C4-2B (cell line): ENCODE data around the gene BRK1.
"Not testable (repeated sequence)": the region's sequence is repeated elsewhere in the genome, so short reads cannot be mapped to it uniquely, and the experiment has no call there.

Source experiments
- H3K27ac ChIP-seq: fragments of 450-650 bp; 2 replicates; pipeline ENCODE4 v1.5.1; 2017
- ZFX ChIP-seq: fragments of 450-650 bp; IDR thresholded peaks from 2 replicates; pipeline ENCODE4 v1.6.1; 2017
- TF ChIP-seq, protein P1 (sequence below): fragments of 450-650 bp; conservative IDR thresholded peaks from 2 replicates; pipeline ENCODE4 v1.5.1; 2017; ENCODE audit warnings: mild to moderate bottlenecking

The BRK1 gene

DNA sequence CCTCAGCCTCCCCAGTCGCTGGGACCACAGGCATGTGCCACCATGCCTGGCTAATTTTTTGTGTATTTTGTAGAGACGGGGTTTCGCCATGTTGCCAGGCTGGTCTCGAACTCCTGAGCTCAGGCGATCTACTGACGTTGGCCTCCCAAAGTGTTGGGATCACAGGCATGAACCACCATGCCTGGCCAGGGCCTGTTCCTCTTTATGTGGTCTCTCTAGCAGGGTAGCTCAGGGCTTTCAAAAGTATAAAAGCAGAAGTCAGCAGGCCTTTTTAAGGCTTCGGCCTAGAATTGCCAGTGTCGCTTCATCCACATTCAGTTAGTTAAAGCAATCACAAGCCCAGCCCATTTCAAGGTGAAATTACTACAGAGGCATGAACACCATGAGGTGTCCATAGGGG, 33.8 kb downstream of the BRK1 start:
- H3K27ac ChIP-seq = no peak overlapping the region
- TF ChIP-seq ZFX = no peak
- TF ChIP-seq, protein P1, sequence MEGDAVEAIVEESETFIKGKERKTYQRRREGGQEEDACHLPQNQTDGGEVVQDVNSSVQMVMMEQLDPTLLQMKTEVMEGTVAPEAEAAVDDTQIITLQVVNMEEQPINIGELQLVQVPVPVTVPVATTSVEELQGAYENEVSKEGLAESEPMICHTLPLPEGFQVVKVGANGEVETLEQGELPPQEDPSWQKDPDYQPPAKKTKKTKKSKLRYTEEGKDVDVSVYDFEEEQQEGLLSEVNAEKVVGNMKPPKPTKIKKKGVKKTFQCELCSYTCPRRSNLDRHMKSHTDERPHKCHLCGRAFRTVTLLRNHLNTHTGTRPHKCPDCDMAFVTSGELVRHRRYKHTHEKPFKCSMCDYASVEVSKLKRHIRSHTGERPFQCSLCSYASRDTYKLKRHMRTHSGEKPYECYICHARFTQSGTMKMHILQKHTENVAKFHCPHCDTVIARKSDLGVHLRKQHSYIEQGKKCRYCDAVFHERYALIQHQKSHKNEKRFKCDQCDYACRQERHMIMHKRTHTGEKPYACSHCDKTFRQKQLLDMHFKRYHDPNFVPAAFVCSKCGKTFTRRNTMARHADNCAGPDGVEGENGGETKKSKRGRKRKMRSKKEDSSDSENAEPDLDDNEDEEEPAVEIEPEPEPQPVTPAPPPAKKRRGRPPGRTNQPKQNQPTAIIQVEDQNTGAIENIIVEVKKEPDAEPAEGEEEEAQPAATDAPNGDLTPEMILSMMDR = no peak

DNA sequence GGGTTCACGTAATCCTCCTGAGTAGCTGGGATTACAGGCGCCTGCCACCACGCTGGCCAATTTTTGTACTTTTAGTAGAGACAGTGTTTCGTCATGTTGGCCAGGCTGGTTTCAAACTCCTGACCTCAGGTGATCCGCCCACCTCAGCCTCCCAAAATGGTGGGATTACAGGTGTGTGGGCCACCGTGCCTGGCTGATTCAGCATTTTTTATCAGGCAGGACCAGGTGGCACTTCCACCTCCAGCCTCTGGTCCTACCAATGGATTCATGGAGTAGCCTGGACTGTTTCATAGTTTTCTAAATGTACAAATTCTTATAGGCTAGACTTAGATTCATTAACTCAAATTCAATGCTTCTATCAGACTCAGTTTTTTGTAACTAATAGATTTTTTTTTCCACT, 35.5 kb downstream of the BRK1 start:
- TF ChIP-seq, protein P1 = no peak
- no peak for TF ChIP-seq ZFX
- no peak overlapping the region for H3K27ac ChIP-seq

DNA sequence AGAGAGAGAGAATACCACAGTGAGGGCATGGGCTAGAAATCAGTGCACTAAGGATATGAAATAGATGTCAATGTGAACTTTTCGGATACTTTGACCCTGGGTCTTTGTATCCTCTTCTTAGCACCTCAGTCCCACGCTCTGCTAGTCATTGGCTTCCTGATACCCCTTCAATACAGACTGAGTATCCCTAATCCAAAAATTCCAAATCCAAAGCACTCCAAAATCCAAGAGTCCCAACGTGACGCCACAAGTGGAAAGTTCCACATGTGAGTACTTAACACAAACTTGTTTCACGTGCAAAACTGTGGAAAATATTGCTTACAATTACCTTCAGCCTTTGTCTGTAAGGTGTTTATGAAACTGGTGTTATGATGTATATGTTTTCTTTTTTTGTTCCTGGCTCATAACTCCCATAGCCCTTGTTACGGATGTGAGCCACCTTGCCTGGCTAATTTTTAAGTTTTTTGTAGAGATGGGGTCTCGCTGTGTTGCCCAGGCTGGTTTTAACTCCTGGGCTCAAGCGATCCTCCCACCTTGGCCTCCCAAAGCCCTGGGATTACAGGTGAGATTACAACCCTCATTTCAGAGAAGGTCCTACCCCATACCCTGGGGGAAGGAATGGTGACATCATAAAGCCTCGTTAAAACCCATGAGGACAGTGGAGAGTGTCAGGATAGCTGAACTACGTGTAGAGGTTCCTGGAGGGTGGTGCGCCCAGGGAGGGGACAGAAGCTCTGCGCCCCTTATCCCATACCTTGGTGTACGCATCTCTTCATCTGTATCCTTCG, 39.1 kb downstream of the BRK1 start:
- TF ChIP-seq ZFX = no peak
- TF ChIP-seq, protein P1 = no peak
- H3K27ac ChIP-seq = no peak overlapping the region

DNA sequence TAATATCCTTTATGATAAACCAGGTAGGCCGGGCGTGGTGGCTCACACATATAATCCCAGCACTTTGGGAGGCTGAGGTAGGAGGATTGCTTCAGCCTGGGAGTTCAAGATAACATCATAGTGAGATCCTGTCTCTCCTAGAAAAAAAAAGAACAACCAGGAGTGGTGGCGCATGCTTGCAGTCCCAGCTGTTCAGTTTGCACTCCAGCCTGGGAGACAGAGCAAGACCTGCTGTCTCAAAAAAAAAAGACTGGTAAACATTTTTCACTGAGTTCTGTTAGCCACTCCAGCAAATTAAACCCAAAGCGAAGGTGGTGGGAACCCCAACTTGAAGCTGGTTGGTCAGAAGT, 39.6 kb downstream of the BRK1 start:
- no peak overlapping the region for H3K27ac ChIP-seq
- TF ChIP-seq ZFX = no peak
- TF ChIP-seq, protein P1 = no peak

DNA sequence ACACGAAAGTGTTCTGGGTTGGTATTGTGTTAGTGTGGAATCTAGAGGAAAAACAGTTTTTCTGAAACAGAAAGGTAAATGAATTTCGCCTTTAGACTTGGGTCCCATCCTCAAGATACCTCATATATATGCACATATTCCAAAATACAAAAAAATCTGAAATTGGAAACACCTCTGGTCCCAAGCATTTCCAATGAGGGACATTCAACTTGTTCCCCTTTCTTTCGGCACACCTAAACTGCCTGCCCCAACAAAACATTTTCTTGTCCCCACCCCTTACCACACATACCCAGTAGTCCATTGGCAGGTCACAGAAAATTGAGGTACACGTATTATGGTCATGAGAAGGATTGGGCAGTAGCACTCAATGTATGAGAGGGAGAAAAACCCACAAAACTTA, 40.2 kb downstream of the BRK1 start:
- TF ChIP-seq ZFX = no peak
- TF ChIP-seq, protein P1 = no peak
- H3K27ac ChIP-seq = no peak overlapping the region

DNA sequence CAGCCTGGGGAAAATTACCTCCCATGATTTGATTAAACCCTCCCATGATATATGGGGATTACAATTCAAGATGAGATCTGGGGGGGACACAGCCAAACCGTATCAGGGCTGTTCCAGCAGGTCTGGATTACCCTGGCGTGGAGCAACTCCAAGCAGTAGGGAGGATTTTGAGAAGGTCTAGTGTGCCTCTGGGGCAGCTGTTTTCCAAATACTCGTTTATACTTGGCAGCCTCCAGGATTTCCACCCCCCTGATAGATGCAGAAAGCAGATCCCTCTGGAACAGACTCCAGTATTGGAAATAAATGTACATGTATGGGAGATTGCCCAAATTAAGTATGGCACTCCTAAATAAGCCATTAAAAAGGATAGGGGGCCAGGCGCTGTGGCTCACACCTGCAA, 41.6 kb downstream of the BRK1 start:
- no peak for TF ChIP-seq ZFX
- TF ChIP-seq, protein P1 = no peak
- H3K27ac ChIP-seq = no peak overlapping the region

DNA sequence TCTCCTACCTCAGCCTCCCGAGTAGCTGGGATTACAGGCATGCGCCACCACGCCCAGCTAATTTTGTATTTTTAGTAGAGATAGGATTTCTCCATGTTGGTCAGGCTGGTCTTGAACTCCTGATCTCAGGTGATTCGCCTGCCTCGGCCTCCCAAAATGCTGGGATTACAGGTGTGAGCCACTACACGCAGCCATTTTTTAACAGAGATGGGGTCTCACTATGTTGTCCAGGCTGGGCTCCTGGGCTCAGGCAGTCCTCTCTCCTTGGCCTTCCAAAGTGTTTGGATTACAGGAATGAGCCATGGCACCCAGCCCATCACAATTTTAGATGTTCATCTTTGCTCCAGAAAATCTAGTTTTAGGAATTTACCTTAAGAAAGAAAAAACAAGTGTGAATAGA, 43.1 kb downstream of the BRK1 start:
- not testable (repeated sequence) for H3K27ac ChIP-seq

DNA sequence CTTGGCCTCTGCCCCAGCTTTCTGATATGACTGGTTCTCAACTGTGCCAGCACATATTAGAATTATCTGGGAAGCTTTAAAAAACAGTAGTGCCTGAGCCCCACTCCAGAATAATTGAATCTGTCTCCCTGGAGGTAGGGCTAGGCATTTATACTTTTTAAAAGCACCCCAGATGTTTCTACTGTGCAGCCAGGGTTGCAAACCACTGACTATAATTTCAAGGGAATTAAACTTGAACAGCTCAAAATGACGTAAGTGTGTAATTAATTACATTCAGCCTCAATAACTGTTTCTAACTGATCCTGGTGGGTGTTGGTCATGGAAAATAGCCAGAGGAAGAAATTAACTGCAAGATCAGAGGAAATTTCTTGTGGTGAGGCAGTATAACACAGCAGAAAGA, 44.9 kb downstream of the BRK1 start:
- no peak overlapping the region for H3K27ac ChIP-seq
- TF ChIP-seq, protein P1 = no peak
- no peak for TF ChIP-seq ZFX
